GM19468 (cell line): Measurements from ENCODE around the gene BANK1.

Source experiments
- ATAC-seq: cut with Tn5 transposase; IDR thresholded peaks from one replicate; pipeline ENCODE4 v1.9.1; 2021; ENCODE audit warnings: mild to moderate bottlenecking, moderate library complexity, moderate number of reproducible peaks; ENCODE audit not compliant: unreplicated experiment; ENCODE audit errors: extremely low read depth

BANK1 gene

DNA sequence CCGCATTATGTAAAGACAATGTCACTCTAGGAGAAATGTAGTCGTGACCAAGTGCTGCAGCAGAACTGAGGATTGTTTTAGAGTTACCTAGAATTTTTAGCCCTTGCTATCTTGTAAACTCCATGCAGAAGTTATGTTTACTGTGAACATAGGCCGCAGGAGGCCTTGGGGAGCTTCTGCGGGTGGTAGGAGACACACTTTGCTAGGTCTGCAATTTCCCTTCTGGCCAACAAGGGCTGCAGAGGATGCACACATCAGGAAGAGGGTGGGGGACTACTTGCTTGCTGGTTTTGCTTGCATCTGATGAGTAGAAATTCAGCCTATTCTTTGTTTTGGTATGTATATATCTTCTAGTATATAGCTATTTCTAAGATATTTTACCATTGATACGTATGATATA, 23.1 kb downstream of the BANK1 start:
- no peak for ATAC-seq

DNA sequence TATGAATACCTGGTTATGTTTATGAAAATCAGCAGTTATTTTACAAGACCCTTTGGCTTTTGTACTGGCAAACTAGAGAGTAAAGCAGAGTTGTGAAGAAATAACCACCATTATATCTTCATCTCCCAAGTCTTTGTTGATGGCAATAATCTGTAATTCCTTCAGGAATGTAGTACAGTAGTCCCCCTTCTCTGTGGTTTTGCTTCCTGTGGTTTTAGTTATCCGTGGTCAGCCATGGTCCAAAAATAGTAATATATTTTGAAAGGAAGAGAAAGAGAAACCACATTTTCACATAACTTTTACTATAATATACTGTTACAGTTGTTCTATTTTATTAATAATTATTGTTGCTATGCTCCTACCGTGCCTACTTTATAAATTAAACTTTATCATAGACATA, 27.8 kb downstream of the BANK1 start:
- no peak for ATAC-seq

DNA sequence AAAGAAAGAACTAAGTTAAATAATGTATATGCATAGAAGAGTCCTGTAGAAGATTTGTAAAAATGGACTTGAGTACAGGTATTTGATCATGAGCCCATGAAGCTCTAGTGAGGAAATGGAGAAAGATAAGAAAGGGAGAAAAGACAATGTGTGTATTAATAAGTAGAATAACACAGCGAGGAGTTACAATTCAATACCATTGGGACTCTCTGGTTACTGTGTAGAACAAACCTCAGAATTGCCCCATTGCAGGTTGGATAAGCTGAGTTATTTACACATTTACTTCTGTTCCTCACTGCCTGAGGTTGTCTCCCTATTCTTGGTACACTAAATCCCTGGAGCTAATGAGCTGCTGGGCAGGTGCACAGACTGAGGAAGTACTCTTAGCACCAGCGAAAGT, 33.3 kb downstream of the BANK1 start:
- no peak for ATAC-seq

DNA sequence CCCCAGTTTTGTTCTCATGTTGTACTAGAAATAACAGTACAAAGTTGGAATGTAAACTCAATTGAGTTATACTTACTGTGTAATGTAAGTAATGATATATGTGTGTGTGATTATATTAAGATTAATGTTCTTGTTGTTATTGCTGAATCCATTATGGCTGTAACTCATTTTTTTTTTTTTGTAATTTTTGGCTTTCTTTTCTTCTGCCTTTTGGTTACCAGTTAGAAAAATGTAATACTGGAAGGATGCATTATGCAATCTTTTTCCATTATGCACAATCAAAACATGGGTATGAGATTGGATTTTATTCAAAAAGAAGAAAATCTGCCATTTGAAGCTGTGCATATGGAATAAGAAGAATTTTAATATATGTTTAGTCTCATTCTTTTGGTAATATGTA, 34.0 kb downstream of the BANK1 start:
- no peak for ATAC-seq

DNA sequence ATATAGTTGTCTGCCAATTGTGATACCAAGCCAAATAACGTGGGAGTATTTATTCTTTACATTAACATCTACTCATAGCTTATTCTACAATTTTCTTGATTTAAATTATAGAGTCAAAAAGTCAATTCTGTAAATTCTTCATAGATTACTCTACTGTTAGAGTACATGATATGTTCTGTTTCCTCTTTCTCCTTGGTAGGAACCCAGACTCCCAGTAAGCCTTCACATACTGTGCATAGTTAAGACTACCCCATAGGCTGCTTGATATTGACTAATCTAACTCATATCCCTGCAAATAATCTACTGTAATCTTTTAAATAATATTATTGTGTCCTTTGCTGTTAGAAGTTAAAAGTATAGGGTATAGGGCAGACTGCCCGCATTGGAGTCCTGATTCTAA, 35.4 kb downstream of the BANK1 start:
- ATAC-seq, result no peak

DNA sequence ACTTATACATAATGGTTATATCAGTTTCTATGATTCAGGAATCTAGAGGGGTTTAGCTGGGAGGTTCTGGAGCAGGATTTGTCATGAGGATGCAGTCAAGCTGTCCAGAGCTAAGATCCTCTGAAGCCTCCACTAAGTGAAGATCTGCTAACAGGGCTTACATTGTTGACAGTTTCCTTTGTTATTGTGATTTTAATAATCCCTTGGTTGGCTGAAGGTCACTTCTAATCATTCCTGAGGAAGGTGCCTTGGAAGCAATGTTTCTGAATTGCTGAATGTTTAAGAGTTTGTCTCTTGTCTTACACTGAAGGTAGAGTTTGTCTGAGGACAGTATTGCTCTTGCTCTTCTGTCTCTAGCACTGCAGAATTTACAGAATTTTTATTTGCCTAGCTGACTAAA, 41.3 kb downstream of the BANK1 start:
- ATAC-seq, result no peak

DNA sequence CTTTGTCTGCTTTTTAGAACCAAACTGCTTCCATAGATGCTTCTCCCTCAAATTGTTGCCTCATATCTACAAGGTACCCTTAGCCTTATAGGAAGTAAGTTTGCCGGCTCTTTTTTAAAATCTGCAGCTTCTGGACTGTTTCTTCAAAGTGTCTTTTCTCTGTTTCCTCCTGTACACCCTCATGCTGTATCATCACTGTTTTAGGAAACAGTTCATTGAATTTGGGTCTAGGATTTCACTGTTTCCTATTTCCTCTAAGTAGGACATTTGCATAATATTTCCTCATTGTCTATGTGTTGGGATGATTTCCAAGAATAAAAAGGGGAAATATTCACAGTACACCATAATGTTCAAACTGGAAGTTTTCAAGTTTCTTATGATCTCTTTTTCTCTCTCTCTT, 43.0 kb downstream of the BANK1 start:
- no peak for ATAC-seq

DNA sequence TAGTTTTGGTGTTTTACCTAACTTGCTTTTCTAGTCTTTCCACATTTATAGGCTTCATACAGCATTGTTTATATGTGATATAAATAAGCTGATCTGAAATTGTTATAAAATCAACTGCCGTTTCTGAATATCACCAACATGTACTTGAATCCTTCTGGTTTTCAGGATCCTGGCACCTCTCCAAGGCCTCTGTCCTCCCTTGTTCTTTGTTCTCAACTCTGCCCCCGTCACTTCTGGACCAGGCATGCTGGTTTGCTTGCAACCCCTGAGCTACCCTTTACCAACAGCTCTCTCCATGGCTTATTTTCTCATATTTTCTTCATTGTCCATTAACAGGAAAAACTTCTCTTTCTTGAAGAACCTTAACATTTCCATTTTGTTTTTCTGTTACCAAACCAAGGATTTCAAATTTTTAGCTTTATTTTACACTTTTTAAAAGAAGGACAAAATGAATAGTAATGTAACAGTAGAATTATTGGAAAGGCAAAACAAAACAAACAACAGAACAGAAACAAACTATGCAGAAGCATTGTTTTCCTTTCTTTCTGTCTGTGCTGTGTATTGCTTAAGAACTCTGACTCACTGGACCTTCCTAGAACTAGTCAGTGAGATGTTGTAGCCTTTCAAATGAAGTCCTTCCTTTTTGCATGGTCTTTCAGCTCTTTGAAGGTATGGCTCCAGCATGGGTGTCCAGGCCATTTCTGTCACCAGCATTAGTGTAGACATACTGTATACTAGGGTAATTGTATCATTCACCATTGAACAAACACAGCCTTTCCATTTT, 44.8 kb downstream of the BANK1 start:
- ATAC-seq, result no peak

DNA sequence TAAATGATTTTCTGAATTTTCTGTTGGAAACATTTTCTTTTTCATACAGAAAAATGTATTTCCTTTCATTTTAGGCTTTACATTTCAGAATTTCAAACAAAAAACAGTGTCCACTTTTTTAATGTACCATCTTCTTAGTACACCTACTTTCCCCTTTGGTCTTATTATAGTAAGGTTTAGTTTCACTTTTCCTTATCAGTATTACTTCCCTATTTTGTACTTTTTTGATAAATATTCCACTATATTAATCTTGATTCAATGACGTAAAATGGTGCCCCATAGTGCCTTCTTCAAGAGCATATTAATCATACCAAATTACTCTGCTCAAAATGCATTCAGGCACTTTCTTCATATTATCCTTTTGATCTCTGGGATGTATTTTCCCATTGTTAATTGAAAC, 52.5 kb downstream of the BANK1 start:
- ATAC-seq, result no peak

DNA sequence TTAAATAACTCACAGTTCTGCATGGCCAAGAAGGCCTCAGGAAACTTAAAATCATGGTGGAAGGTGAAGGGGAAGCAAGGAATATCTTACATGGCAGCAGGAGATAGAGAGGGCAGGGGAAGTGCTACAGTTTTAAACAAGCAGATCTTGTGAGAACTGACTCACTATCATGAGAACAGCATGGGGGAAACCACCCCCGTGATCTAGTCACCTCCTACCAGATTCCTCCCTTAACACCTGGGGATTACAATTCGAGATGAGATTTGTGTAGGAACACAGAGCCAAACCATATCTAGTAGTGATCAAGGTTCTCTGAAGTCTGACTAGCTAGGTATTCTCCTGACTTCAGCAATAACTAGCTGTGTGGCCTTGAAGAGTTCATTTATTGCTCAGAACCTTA, 56.0 kb downstream of the BANK1 start:
- ATAC-seq, result no peak

DNA sequence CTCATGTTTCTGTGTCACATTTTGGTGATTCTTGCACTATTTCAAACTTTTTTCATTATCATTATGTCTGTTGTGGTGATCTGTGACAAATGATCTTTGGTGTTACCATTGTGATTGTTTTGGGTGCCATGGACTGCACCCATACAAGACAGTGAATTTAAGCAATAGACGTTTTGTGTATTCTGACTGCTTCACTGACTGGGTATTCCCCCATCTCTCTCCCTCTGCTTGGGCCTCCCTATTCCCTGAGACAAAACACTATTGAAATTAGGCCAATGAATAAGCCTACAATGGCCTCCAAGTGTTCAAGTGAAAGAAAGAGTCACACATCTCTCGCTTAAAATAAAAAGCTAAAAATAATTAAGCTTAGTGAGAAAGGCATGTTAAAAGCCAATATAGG, 60.2 kb downstream of the BANK1 start:
- no peak for ATAC-seq

DNA sequence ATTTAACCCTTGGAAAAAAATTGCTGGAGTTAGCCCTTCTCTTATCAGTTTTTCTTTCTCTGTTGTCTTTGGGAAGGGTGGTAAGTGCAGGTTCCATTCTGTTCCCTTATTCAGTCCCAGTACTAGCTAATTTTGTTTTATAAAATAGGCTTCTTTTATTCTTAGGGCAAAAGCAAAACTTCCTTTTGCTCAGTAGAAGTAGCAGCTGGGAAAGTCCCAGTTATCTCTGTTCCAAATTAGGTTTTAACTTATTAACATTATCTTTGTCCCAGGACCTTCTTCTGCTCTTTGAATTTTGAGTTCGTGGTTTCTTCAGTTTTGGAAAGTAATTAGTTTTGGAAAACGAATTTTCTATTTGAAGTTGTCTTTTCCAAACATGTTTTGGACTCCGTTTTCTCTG, 61.1 kb downstream of the BANK1 start:
- no peak for ATAC-seq

DNA sequence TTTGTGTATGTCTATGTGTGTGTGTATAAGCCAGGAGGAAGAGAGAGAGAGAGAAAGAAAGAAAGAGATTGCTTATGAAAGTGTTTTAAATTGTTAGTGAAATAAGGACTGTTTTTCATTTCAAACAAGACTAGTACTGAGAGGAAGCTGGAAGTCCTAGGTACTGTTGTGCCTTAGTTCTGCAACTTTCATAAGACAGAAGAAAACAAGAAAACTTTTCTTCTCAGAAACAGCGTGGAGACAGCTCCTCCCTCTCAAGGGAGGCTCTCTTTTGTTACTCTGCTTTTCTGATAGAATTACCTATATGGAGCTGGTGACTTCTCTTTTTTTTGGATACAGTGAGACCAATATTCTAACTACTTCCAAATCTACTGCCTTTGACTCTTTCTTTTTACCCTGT, 62.5 kb downstream of the BANK1 start:
- ATAC-seq, result peak; percentile 71

DNA sequence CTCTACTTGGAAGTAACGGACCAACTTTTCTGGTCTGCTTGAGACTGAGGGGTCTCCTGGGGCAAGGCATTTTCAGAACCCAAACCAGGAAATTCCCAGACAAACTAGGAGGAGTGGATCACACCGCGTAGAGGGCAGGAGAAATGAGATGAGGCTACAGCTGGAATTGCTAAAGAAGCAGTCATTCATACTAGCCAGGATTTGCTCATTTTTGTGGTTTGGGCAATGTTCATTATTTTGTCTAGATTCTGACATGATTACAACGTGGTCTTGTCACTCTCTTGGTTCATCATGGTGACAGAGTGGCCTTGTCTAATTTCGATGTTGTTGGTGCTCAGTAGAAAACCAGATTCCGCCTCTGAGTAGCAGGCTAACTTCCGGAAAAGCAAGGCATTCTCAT, 63.2 kb downstream of the BANK1 start:
- ATAC-seq, result no peak

DNA sequence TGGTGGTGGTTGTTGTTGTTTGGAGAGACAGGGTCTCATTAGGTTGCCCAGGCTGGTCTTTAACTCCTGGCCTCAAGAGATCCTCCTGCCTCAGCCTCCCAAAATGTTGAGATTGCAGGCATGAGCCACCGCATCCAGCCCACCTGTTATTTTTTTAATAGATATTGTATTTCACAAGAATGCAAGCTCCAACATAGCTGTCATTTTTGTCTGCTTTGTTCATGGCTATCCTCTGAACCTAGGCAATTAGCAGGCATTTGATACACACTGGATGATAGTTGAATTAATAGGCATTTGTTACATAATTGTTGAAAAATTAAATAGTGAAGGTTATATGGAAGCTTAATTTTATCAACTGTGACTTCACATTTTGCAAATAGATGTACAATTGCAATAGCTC, 64.7 kb downstream of the BANK1 start:
- ATAC-seq, result no peak

DNA sequence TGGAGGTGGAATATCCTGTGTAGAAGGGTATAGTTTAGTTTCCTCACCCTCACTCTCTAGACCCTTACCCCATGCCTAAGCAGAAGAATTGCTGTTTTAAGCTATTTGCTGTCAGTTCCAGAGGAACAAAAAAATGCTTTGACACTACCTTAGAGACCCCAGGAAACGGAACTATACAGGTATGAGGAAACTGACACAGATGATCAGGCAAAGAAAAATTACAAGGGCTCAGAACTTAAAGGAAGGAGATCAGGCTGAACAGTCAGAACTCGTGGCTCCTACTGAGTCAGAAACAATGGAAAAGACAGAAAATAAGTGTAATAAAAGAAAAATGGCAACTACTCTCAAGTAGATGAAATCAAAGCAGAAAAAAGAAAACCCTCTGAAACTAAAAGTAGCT, 65.6 kb downstream of the BANK1 start:
- ATAC-seq, result no peak

DNA sequence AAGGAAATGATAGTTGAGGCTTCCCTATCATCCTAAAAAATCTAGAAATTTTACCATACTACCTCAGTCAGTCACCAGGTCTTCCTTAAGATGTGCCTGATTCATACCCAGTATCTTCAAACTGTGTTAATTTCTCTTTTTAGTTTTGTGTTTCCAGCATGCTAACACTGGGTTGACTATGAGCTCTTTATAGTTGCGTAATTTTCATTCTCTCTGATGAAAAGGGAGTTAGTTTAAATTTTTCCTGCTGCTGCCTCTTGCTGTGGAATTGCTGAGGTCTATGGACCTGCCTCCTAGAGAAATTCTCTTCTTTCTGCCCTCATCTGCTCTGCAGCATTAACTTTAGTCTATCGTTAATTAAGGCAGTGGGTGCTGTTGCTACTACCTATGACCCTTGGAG, 66.6 kb downstream of the BANK1 start:
- no peak for ATAC-seq

DNA sequence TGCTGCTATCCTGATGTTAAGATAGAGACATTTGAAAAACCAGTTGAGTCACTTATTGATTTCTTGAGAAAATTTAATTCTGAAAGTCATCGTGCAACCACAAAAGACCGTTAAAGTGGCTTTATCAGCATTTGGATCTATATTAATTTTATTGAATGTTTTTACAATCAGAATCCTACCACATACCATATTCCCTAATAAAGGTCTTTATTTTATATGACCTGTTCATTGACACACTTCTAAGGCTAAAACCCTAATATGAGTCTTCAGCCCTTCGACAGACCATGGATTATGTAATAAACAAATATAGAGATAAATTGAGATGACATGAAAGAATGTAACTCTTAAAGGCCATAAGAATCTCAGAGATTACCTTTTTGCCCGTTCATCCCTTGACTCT, 68.1 kb downstream of the BANK1 start:
- no peak for ATAC-seq

DNA sequence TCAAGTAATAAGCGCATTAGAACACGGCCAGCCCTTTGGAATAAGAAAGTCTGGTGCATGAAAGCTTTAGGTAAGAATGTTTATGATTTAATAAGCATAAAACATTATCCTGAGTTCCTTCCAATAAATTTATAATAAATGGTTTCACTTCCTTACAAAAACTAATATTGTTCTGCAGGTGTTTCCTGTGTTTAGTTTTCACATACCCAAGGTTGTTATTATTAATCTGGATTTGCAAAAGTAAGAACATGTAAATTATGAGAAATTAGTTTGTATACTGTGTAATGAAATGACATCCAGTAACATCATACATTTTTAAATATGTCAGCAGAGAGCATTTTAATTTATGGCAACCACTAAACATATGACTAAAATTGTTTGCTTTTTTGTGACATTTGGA, 72.1 kb downstream of the BANK1 start:
- peak; percentile 59 for ATAC-seq

DNA sequence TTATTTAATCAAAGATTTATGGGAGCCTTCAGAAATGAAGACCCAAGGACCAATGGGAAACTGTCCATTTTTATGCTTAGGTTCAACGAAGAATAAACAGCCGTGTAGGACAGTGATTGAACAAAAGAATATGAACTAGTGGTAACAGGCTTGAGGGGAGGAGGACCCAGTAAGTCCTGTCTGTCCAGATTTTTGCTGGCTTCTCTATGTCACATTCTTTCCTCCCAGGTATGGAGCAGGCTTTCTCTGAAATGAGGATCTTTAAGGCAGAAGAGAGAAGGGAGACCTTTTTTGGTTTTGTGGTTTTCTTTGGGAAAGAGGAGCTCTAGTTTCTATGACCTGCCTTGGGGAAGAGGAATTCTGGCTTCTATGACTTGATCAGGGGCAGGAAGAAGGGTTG, 74.1 kb downstream of the BANK1 start:
- ATAC-seq, result no peak

DNA sequence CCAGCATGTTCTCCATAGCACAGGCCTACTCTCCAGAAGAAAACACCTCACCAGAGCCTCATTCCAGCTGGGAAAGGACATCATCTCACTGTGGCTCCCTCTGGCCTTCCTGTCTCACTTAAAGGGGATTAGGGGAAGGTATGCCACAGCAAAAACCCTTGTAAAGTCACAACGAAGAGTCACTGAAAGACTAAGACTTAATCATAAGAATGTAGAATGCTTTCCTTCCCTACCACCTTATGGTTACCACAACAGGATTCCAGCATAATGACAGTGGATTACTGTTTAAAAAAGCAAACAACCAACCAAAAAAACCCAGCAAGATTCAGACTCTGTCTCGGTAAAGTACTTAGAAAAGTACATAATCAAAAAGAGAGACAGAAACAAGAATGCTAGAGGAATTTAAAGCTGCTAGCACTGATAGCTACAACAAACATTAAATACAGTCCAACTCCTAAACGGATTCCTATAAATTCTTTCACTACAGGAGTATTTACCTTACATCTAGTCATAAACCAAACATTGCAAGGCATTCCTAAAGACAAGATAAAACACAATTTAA, 75.1 kb downstream of the BANK1 start:
- no peak for ATAC-seq

DNA sequence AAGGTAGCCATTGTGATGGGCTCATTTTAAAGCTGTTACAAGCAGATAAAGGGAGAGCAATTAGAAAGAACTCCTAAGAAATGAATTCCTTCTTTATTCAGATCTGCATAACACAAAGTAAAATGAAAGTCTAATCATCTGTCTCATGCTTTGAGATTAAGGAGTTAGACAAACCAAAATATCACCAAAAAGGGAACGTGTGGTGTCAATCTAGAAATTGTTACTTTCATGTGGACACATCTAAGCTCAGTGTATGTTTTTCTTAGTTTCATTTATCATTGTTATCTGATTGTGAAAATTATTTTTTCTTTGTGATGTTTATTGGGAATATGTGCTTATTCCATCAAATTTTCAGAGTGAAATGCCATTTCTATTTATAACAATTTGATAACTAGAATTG, 80.3 kb downstream of the BANK1 start:
- no peak for ATAC-seq
